Testis (tissue), 3 donors: ENCODE measurements around the gene TTLL7. TPM values are rescaled to one million over a fixed set of nuclear protein-coding genes. Genes with fewer than 3 reads are reported as not detected.

ENCODE experiments used
- DNase-seq: peaks from one replicate; pipeline ENCODE4 v3.0.0-alpha.2; 2019
- H3K27ac ChIP-seq, 2 donors: fragments of 200-600 bp; sonication (generic); one replicate each; pipeline ENCODE4 v1.5.1; 2019
- H3K27me3 ChIP-seq: fragments of 200-600 bp; sonication (generic); one replicate; pipeline ENCODE4 v1.5.1; 2019
- H3K36me3 ChIP-seq: fragments of 200-600 bp; sonication (generic); one replicate; pipeline ENCODE4 v1.5.1; 2017; ENCODE audit warnings: low read depth; ENCODE audit errors: missing control alignments
- H3K4me1 ChIP-seq: fragments of 200-600 bp; sonication (generic); one replicate; pipeline ENCODE4 v1.5.1; 2019
- H3K4me3 ChIP-seq, 2 donors: fragments of 200-600 bp; sonication (generic); one replicate each; pipeline ENCODE4 v1.5.1; 2017 to 2019
- H3K9me3 ChIP-seq: fragments of 200-600 bp; sonication (generic); one replicate; pipeline ENCODE4 v1.5.1; 2017
- POLR2A ChIP-seq: fragments of 450-650 bp; IDR thresholded peaks from one replicate; pipeline ENCODE4 v1.6.1; 2017; ENCODE audit warnings: antibody characterized with exemption, mild to moderate bottlenecking, moderate library complexity
- WGBS, 2 donors: methylation state at CpG; one replicate each; pipeline ENCODE4 v1.1.5; 2018; 5-methylcytosine and 5-hydroxymethylcytosine counted together
- intact Hi-C: fragments of 100-400 bp; cut with DNase I; formaldehyde crosslinking; loops from one replicate; pipeline ENCODE4 v1.15.1; 2023; ENCODE audit warnings: low total_unique reads
- polyA plus RNA-seq: library from polyadenylated mRNA; stranded (reverse); fragments of 350-450 nt; fragmentation: Illumina TruSeq; extraction: RNeasy Lipid Tissue Mini Kit (QIAGEN cat#74804); gene quantifications from one replicate; pipeline ENCODE4 v1.2.3, GENCODE V29; 2014; ENCODE audit warnings: low read depth, low replicate concordance; ENCODE audit not compliant: insufficient read depth
- total RNA-seq, 2 donors: library from RNA; depleted of rRNA; stranded (reverse); fragments of >200 nt; gene quantifications; one replicate each; pipeline ENCODE4 v1.2.3, GENCODE V29; 2016
- TF ChIP-seq, protein P1 (sequence below), 3 experiments: fragments of 450-650 bp in 2 of 3; fragments of 200-600 bp in 1 of 3; sonication (generic) in 1 of 3; IDR thresholded peaks; one replicate each; pipeline ENCODE4 v1.5.1; 2016 to 2019; ENCODE audit warnings: antibody characterized with exemption in 3 of 3, mild to moderate bottlenecking in 2 of 3, moderate library complexity in 1 of 3

TTLL7 gene
- total and polyA plus RNA-seq, 3 donors from 2014 or later, result 22.4 to 35.2 (median 28.6) TPM

DNA sequence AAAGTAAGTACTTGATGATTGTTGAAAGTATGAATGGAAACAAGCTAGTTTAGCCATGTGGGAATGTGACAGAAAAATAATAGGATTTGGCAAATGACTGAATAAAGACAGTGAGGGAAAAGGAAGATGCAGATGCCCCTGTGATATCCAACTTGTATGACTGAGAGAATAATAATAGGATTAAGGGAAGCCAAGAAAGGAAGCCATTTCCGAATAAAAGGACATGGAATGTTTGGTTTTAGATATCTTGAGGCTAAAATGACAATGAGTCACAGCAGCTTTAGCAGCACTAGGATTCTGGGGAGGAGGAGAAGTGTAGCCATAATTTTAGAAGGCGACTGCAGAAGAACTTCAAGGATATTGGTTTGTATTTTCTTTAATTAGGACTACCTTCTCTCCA lies 109.2 kb downstream of the TTLL7 start:
- H3K9me3 ChIP-seq, result no peaks in the 10 kb centered on the region
- no peak overlapping the region for H3K4me3 ChIP-seq
- no peak for DNase-seq
- no peaks in the 10 kb centered on the region for H3K4me1 ChIP-seq
- no peaks in the 10 kb centered on the region for H3K36me3 ChIP-seq
- intact Hi-C loops, result no loop called here
- H3K27me3 ChIP-seq, result no peaks in the 10 kb centered on the region
- TF ChIP-seq, protein P1, sequence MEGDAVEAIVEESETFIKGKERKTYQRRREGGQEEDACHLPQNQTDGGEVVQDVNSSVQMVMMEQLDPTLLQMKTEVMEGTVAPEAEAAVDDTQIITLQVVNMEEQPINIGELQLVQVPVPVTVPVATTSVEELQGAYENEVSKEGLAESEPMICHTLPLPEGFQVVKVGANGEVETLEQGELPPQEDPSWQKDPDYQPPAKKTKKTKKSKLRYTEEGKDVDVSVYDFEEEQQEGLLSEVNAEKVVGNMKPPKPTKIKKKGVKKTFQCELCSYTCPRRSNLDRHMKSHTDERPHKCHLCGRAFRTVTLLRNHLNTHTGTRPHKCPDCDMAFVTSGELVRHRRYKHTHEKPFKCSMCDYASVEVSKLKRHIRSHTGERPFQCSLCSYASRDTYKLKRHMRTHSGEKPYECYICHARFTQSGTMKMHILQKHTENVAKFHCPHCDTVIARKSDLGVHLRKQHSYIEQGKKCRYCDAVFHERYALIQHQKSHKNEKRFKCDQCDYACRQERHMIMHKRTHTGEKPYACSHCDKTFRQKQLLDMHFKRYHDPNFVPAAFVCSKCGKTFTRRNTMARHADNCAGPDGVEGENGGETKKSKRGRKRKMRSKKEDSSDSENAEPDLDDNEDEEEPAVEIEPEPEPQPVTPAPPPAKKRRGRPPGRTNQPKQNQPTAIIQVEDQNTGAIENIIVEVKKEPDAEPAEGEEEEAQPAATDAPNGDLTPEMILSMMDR (IDR thresholded peaks at IDR 0.05), result no peak
- no peak for TF ChIP-seq POLR2A
- WGBS, 2 donors, result 86% methylated on average over 2 of the region's 2 CpGs
- H3K27ac ChIP-seq, result no peak overlapping the region

DNA sequence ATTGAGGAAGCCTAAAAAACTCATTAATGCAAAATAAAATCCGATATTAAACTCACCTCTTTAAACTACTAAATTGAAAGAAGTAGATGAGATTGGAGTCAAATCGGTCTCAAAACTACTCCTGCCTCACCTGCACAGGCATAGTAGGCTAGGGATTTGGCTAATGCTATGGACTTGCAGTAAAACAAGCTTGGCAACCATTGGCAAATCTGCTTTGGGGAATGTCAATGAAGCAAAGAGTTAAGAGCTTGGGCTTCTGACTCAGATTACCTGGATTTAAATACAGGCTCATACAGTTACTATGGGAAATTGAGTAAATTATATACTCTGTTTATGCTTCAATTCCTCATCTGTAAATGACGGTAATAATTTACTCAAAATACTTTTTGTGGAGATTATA lies 111.4 kb downstream of the TTLL7 start:
- no peak overlapping the region for H3K27ac ChIP-seq
- intact Hi-C loops, result no loop called here
- TF ChIP-seq, protein P1 (IDR thresholded peaks at IDR 0.05), result no peak
- no peak for TF ChIP-seq POLR2A
- H3K27me3 ChIP-seq, result no peaks in the 10 kb centered on the region
- H3K4me3 ChIP-seq, result no peak overlapping the region
- H3K36me3 ChIP-seq, result no peaks in the 10 kb centered on the region
- no peak for DNase-seq
- no peaks in the 10 kb centered on the region for H3K4me1 ChIP-seq
- H3K9me3 ChIP-seq, result no peaks in the 10 kb centered on the region
- 83 to 84% methylated on average over 3 of the region's 3 CpGs for WGBS, 2 donors

- H3K9me3 ChIP-seq, result no peaks in the 10 kb centered on the region
- no peaks in the 10 kb centered on the region for H3K4me1 ChIP-seq
- no peak for DNase-seq
- intact Hi-C loops, result no loop called here
- H3K27me3 ChIP-seq, result no peaks in the 10 kb centered on the region
- no peaks in the 10 kb centered on the region for H3K36me3 ChIP-seq
- no peak overlapping the region for H3K27ac ChIP-seq
- no peak for TF ChIP-seq POLR2A
- TF ChIP-seq, protein P1 (IDR thresholded peaks at IDR 0.05), result no peak
- no peak overlapping the region for H3K4me3 ChIP-seq
Observed at GRCh38 chr1:83883979-83884378, 115.0 kb downstream of the TTLL7 start.

GRCh38 chr1:83882906-83883305 lies 116.0 kb downstream of the TTLL7 start:
- Histone ChIP-seq H3K9me3 (no peaks in the 10 kb centered on the region), H3K4me3 (no peak overlapping the region), H3K36me3 (no peaks in the 10 kb centered on the region), H3K27ac (no peak overlapping the region), H3K4me1 (no peaks in the 10 kb centered on the region), H3K27me3 (no peaks in the 10 kb centered on the region)
- intact Hi-C loops, result no loop called here
- DNase-seq, result no peak
- WGBS, 2 donors, result 49 to 66% methylated on average over 2 of the region's 2 CpGs
- TF ChIP-seq, protein P1 (IDR thresholded peaks at IDR 0.05), result no peak
- TF ChIP-seq POLR2A, result no peak

DNA sequence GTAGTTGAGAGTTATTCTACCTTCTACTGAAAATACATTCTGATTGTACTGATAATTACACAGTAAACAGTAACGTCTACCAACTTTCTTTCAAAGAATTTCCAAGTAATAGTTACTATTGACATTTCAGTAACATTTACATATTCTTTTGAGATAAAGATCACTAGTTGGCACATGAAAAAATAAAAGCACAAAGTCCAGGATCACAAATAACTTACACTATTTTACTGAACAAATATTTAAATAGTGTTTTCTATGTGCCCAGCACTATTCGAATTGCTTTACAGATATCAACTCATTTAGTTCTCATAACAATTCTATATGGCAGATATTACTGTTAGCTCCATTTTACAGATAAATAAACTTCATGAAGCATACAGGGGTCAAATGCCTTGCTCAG lies 126.4 kb downstream of the TTLL7 start:
- Histone ChIP-seq H3K4me3 (no peak overlapping the region), H3K9me3 (no peaks in the 10 kb centered on the region), H3K27ac (no peak overlapping the region), H3K27me3 (no peaks in the 10 kb centered on the region), H3K4me1 (no peaks in the 10 kb centered on the region), H3K36me3 (no peaks in the 10 kb centered on the region)
- WGBS, 2 donors, result 77 to 84% methylated on average over 2 of the region's 2 CpGs
- DNase-seq, result no peak
- TF ChIP-seq, protein P1 (IDR thresholded peaks at IDR 0.05), result no peak
- no peak for TF ChIP-seq POLR2A
- intact Hi-C loops, result no loop called here
